ENCODE results near the gene SPOCK2. TPM values are rescaled to one million over a fixed set of nuclear protein-coding genes. Genes with fewer than 3 reads are reported as not detected.

The SPOCK2 gene
- total RNA-seq, 1 experiment from 2014 or later, result 0.33 TPM

DNA sequence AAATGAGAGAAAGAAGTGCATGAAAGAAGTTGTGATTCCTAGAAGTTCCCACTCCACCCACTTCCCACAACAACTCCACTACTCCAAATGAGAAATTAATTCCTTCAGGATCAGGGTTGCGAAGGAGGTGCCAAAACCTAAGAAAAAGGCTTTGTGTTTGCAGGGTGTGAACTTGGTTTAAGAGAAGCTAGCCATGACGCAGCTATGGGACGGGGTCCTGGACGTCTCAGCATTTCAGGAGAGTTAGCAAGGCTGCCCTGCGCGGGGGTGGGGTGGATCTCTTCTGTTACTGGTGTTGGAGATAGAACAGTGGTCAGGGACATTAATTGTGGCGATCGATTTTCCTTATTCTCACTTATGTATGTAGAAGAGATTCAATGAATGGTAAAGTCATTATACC lies 63.0 kb downstream of the SPOCK2 start:
- Histone ChIP-seq H3K36me3 (ENCODE audit: low read depth, low read length) (no peaks in the 10 kb centered on the region), H2AFZ (ENCODE audit: low read length) (no peak overlapping the region), H3K9me3 (ENCODE audit: low read length) (no peaks in the 10 kb centered on the region), H3K9ac (ENCODE audit: low read length) (no peak overlapping the region), H4K20me1 (ENCODE audit: low read length) (no peaks in the 10 kb centered on the region), H3K4me2 (ENCODE audit: low read length) (no peak overlapping the region), H3K27me3 (ENCODE audit: low read length) (no peaks in the 10 kb centered on the region), H3K4me3 (ENCODE audit: low read length) (no peak overlapping the region), H3K27ac (ENCODE audit: low read length) (no peak overlapping the region), H3K9me2 (replicated peaks; ENCODE audit: low read length) (no peaks in the 10 kb centered on the region), H3K4me1 (ENCODE audit: insufficient read depth, low read length) (peaks cover 22% of the 10 kb centered on the region), H3F3A (ENCODE audit: low read length, unreplicated experiment) (peaks cover 3% of the 10 kb centered on the region), H3K79me2 (ENCODE audit: low read length) (no peaks in the 10 kb centered on the region)
- ChIA-PET CTCF (interaction anchor here (0.5 kb wide), 1 partner anchor 52 kb away, joined by 3 read pairs; no protein-coding TSS in a partner anchor), POLR2A (ENCODE audit: unreplicated experiment) (no interaction called here)
- TF ChIP-seq, protein P1, sequence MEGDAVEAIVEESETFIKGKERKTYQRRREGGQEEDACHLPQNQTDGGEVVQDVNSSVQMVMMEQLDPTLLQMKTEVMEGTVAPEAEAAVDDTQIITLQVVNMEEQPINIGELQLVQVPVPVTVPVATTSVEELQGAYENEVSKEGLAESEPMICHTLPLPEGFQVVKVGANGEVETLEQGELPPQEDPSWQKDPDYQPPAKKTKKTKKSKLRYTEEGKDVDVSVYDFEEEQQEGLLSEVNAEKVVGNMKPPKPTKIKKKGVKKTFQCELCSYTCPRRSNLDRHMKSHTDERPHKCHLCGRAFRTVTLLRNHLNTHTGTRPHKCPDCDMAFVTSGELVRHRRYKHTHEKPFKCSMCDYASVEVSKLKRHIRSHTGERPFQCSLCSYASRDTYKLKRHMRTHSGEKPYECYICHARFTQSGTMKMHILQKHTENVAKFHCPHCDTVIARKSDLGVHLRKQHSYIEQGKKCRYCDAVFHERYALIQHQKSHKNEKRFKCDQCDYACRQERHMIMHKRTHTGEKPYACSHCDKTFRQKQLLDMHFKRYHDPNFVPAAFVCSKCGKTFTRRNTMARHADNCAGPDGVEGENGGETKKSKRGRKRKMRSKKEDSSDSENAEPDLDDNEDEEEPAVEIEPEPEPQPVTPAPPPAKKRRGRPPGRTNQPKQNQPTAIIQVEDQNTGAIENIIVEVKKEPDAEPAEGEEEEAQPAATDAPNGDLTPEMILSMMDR (conservative IDR thresholded peaks at IDR 0.05; ENCODE audit: low read depth, low read length), result no peak
- TF ChIP-seq EZH2phosphoT487 (IDR thresholded peaks at IDR 0.05; ENCODE audit: borderline replicate concordance, low read length), result no peak
- no peak for TF ChIP-seq EZH2 (IDR thresholded peaks at IDR 0.05; ENCODE audit: low read length, unreplicated experiment)
- ATAC-seq (no peak), DNase-seq (no peak)
- intact Hi-C loops (cut with micrococcal nuclease), result loop anchor here (5.0 kb wide), 2 partner anchors 53 to 68 kb away; no protein-coding TSS in a partner anchor
- no TSS peak for BruUV-seq (replicated peaks)

DNA sequence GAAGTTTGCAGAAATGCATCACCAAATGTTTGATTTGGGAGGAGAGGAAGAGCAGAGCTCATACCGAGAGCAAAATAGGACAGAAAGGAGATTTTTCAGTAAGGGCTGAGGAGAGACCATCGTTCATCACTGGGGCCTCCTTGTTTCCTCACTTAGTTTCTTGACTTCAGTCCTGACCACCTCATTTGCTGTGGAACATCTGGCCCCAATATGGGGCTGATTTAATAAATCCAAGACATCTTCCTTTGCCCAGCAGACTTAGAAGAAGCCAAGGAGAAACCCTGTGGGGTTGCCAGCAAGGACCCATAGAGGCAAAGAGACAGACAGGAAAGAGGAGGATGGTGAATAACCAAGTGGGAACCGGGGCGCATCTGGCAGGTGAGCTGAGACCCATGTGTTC lies 63.8 kb downstream of the SPOCK2 start:
- Histone ChIP-seq H3K4me3 (ENCODE audit: low read length) (no peak overlapping the region), H3K9me3 (ENCODE audit: low read length) (no peaks in the 10 kb centered on the region), H3K9ac (ENCODE audit: low read length) (no peak overlapping the region), H2AFZ (ENCODE audit: low read length) (no peak overlapping the region), H3K4me2 (ENCODE audit: low read length) (no peak overlapping the region), H3K9me2 (replicated peaks; ENCODE audit: low read length) (no peaks in the 10 kb centered on the region), H3K27me3 (ENCODE audit: low read length) (no peaks in the 10 kb centered on the region), H3K79me2 (ENCODE audit: low read length) (no peaks in the 10 kb centered on the region), H4K20me1 (ENCODE audit: low read length) (no peaks in the 10 kb centered on the region), H3F3A (ENCODE audit: low read length, unreplicated experiment) (peaks cover 3% of the 10 kb centered on the region), H3K36me3 (ENCODE audit: low read depth, low read length) (no peaks in the 10 kb centered on the region), H3K4me1 (ENCODE audit: insufficient read depth, low read length) (peaks cover 22% of the 10 kb centered on the region), H3K27ac (ENCODE audit: low read length) (no peak overlapping the region)
- BruUV-seq (replicated peaks), result no TSS peak
- no peak for TF ChIP-seq EZH2 (IDR thresholded peaks at IDR 0.05; ENCODE audit: low read length, unreplicated experiment)
- TF ChIP-seq EZH2phosphoT487 (IDR thresholded peaks at IDR 0.05; ENCODE audit: borderline replicate concordance, low read length), result no peak
- TF ChIP-seq, protein P1 (conservative IDR thresholded peaks at IDR 0.05; ENCODE audit: low read depth, low read length), result no peak
- DNase-seq (no peak), ATAC-seq (no peak)
- POLR2A ChIA-PET (ENCODE audit: unreplicated experiment), result no interaction called here
- CTCF ChIA-PET, result no interaction called here
- intact Hi-C loops (cut with micrococcal nuclease), result no loop called here

DNA sequence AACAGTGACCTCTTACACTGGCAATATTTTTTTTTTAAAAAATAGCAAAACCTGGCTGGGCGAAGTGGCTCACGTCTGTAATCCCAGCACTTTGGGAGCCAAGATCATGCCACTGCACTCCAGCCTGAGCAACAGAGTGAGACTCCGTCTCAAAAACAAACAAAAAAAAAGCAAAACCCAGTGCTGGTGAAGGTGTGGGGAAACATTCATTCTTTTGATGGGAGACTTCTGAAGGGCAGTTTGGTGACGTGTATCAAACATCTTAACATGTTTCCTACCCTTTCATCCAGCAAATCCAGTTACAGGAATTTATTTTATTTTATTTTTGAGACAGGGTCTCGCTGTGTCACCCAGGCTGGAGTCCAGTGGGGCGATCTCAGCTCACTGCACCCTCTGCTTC lies 66.1 kb downstream of the SPOCK2 start:
- H3K27ac ChIP-seq (ENCODE audit: low read length), result no peak overlapping the region
- peaks cover 8% of the 10 kb centered on the region for H3K4me1 ChIP-seq (ENCODE audit: insufficient read depth, low read length)
- no peaks in the 10 kb centered on the region for H3F3A ChIP-seq (ENCODE audit: low read length, unreplicated experiment)
- ATAC-seq, result no peak
- no peak overlapping the region for H3K4me2 ChIP-seq (ENCODE audit: low read length)
- H3K27me3 ChIP-seq (ENCODE audit: low read length), result no peaks in the 10 kb centered on the region
- H3K36me3 ChIP-seq (ENCODE audit: low read depth, low read length), result no peaks in the 10 kb centered on the region
- H3K79me2 ChIP-seq (ENCODE audit: low read length), result no peaks in the 10 kb centered on the region
- no TSS peak for BruUV-seq (replicated peaks)
- intact Hi-C loops (cut with micrococcal nuclease), result no loop called here
- no peaks in the 10 kb centered on the region for H3K9me3 ChIP-seq (ENCODE audit: low read length)
- no peak overlapping the region for H3K4me3 ChIP-seq (ENCODE audit: low read length)
- POLR2A ChIA-PET (ENCODE audit: unreplicated experiment), result no interaction called here
- no peaks in the 10 kb centered on the region for H4K20me1 ChIP-seq (ENCODE audit: low read length)
- H3K9me2 ChIP-seq (replicated peaks; ENCODE audit: low read length), result no peaks in the 10 kb centered on the region
- no peak overlapping the region for H3K9ac ChIP-seq (ENCODE audit: low read length)
- H2AFZ ChIP-seq (ENCODE audit: low read length), result no peak overlapping the region
- CTCF ChIA-PET, result no interaction called here
- DNase-seq, result no peak
- TF ChIP-seq EZH2 (IDR thresholded peaks at IDR 0.05; ENCODE audit: low read length, unreplicated experiment) (no peak), EZH2phosphoT487 (IDR thresholded peaks at IDR 0.05; ENCODE audit: borderline replicate concordance, low read length) (no peak)
- TF ChIP-seq, protein P1 (conservative IDR thresholded peaks at IDR 0.05; ENCODE audit: low read depth, low read length), result no peak
